KBM-7 (cell line): ENCODE results near the gene PRDX5.

ENCODE experiments used
- DNase-seq: peaks from one replicate; pipeline ENCODE4 v3.0.0-alpha.2; 2015
- in situ Hi-C: fragments of 300-500 bp; cut with MboI; formaldehyde crosslinking; loops from 2 replicates; pipeline ENCODE4 v1.14.3; 2020; ENCODE audit warnings: low sequenced_read_pairs, low pct_unique_long_range_greater_than_20kb, mixed read lengths

Gene PRDX5

DNA sequence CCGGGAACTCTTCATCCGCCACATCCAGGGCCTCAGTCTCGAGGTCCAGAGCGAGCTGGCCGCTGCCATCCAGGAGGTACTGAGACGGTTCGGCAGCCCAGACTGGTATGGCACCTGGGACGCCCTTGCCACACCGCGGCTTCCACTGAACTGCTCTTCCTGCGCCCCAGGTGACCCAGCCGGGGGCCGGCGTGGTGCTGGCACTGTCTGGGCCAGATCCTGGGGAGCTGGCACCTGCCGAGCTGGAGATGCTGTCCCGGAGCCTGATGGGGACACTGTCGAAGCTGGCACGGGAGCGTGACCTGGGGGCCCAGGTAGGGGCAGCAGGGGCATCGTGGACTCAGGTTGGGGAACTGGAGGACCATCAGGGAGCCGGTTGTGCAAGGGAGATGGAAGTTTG lies 23.5 kb downstream of the PRDX5 start:
- in situ Hi-C loops = no loop called here
- DNase-seq = no peak

DNA sequence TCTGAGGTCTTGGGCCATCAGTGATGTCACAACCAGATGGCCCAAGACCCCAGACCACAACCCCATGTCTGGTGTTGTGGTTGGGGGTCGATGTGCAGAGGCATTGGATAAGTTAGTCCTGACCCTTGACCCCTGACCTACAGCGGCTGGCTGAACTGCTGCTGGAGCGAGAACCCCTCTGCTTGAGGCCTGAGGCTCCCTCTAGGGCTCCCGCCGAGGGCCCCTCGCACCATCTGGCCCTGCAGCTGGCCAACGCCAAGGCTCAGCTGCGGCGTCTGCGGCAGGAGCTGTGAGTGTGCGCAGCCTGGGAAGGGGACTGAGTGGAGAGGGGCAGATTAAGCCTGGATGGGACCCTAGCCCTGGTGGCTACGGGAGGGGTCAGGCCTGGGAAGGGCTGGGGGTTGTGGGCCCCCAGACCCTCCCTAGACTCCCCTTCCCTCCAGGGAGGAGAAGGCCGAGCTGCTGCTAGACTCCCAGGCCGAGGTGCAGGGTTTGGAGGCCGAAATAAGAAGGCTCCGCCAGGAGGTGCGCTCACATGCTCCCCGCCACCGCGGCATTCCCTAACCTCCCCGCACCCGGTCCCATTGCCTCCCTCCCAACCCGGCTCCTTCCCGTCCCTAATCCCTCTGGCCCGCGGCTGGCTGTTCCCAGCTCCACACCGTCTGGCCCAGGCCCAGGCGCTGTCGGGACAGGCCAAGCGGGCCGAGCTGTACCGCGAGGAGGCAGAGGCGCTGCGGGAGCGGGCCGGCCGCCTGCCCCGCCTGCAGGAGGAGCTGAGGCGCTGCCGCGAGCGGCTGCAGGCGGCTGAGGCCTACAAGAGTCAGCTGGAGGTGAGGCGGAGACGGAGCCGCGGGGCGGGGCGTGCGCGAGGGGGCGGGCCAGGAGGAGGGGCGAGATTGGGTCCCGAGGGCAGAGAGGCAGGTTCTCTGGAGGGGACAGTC lies 24.2 kb downstream of the PRDX5 start:
- in situ Hi-C loops = no loop called here
- DNase-seq = peak; percentile 75

DNA sequence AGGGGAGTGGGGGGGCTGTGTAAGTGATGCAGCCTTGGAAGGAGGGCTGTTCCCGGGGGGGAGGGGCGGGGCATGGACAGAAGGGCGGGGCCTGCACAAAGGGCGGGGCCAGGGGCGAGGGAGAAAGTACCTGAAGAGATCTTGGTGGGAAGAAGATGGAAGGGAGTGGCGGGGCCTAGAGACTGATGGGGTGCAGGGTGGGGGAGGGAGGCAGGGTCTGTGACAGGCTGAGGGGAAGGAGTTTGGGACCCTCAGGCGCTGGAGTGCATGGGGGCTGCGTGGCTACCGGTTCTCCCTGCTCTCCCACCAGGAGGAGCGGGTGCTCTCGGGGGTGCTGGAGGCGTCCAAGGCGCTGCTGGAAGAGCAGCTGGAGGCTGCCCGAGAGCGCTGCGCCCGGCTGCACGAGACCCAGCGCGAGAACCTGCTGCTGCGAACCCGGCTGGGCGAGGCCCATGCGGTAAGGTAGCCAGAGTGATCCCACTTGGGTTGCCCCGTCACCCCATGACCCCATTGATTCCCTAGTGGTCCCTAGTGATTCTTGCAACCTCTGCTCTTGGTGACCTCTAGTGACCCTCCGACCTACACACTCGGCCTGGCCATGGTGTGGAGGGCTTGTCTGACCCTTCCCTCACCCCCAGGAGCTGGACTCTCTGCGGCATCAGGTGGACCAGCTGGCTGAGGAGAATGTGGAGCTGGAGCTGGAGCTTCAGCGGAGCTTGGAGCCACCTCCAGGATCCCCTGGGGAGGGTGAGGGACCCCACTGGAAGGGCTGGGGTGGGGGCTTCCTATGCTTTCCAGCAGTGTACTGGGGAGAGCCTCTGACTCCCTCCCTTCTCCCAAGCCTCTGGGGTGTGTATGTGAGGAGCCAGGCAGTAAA lies 25.2 kb downstream of the PRDX5 start:
- no peak for DNase-seq
- in situ Hi-C loops = no loop called here

DNA sequence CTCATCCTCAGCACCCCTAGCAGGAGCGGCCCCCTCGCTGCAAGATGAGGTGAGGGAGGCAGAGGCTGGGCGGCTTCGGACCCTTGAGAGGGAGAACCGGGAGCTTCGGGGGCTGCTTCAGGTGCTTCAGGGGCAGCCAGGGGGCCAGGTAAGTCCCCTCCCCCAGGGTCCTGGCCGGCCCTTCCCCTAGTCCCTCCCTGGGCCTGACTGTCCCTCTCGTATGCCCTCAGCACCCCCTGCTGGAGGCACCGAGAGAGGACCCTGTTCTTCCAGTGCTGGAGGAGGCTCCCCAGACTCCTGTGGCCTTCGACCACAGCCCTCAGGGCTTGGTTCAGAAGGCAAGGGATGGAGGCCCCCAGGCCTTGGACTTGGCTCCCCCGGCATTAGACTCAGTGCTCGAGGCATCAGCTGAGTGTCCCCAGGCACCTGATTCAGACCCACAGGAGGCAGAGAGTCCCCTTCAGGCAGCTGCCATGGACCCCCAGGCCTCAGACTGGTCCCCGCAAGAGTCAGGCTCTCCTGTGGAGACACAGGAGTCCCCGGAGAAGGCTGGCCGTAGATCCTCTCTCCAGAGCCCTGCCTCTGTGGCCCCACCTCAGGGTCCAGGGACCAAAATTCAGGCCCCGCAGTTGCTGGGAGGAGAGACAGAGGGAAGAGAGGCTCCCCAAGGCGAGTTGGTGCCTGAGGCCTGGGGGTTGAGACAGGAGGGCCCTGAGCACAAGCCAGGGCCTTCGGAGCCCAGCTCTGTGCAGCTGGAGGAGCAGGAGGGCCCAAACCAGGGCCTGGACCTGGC lies 26.0 kb downstream of the PRDX5 start:
- in situ Hi-C loops = no loop called here
- DNase-seq = no peak

DNA sequence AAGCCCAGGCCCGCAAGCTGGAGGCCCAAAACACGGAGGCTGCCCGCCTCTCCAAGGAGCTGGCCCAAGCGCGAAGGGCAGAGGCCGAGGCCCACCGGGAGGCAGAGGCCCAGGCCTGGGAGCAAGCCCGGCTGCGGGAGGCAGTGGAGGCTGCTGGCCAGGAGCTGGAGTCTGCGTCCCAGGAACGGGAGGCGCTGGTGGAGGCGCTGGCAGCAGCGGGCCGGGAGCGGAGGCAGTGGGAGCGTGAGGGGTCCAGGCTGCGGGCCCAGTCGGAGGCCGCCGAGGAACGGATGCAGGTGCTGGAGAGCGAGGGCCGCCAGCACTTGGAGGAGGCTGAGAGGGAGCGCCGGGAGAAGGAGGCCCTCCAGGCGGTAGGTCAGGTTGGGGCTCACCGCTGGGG lies 26.9 kb downstream of the PRDX5 start:
- in situ Hi-C loops = no loop called here
- DNase-seq = no peak

DNA sequence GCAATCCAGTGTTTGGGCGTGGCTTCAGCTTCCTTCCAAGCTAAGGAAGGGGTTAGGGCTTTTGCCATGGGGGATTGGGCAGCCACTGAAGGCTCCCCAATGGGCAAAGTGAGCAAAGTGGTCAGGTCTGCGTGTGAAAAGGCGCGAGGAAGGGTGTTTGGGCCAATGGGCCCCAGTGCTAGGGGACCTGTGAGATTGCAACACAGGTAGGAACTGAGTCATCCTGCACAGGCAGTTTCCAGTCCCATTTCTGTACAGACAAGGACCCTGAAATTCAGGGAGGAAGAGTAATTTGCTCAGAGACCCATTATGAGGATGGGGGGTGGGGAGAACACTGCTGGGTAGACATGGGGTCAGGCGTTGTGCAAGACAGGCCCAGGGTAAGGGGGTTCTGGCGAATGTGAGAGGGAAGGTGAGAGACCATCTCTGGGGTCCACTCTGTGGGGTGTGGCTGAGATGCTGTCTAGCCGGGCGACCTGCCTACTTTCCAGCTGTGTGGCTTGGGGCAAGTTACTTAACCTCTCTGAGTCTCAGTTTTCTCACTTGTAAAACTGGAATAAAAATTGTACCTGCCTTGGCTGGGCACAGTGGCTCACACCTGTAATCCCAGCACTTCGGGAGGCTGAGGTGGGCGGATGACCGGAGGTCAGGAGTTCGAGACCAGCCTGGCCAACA lies 29.4 kb downstream of the PRDX5 start:
- in situ Hi-C loops = no loop called here
- DNase-seq = no peak

DNA sequence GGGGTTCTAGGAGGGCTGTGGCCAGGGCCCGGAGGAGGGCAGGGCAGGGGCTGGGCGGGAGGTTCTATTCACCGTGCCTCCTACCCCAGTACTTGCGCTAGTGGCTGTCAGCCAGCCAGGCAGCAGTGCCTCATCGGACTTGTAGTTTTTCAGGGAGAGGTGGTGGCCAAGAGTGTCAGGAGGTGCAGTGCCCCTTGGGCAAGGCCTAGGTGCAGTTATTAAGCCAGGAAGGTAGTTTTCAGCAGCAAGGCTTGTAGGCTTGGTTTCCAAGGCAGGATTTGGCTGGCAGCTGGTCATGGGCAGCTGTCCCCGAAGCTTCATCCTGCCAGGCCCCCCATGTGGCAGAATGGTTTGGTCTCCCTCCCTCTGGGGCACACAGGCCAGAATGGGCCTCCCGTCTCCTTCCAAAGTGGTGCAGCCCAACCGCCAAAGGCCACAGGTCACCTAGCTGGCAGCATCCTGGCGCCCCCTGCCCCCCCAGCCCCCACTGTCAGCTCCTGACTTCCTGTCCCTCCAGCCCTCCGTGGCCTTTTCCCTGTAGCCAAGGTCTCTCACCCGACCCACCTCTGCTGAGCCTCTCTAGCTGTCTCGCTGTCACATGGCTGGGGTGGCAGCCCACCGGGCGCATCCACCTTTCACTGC lies 30.6 kb downstream of the PRDX5 start:
- no peak for DNase-seq
- in situ Hi-C loops = no loop called here

DNA sequence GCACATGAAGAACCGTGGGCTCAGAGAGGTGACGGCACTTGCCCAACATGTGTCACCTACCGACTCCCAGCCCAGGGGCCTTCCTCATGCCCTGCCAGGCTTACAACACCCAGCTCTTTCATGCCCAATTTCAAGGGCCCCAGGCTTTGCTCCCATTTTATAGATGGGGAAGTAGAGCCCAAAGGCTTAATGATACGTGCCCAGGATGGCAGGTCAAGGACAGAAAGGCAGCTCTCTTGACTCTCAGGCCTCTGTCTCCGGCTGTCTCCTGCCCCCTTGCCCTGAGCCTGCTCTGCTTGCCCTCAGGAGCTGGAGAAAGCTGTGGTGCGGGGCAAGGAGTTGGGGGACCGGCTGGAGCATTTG lies 31.1 kb downstream of the PRDX5 start:
- DNase-seq = no peak
- in situ Hi-C loops = no loop called here

DNA sequence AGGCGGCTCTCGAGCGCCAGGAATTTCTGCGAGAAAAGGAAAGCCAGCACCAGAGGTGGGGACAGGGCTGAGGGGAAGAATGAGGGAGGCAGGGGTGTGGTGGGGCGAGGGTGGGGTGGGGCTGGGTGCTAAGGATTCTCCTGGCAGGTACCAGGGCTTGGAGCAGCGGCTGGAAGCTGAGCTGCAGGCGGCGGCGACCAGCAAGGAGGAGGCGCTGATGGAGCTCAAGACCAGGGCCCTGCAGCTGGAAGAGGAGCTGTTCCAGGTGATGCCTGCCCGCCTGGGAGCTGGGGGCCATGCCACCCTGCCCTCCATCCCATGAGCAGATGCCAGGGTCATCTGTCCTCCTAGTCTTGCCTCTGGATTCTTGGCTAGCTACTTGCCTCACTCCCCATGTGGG lies 31.5 kb downstream of the PRDX5 start:
- in situ Hi-C loops = no loop called here
- DNase-seq = no peak

DNA sequence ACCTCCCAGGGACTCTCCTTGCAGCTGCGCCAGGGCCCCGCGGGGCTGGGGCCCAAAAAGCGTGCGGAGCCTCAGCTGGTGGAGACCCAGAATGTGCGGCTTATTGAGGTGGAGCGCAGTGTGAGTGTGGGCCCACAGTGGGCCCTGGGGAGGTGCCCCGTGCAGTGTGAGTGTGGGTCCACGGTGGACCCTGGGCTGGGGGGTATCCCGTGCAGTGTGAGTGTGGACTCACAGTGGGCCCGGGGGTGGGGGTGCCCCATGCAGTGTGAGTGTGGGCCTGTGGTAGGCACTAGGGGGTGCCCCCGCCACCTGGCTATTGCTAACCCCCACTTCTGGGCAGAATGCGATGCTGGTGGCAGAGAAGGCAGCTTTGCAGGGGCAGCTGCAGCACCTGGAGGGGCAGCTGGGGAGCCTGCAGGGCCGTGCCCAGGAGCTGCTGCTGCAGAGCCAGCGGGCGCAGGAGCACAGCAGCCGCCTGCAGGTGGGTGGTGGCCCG lies 33.3 kb downstream of the PRDX5 start:
- no peak for DNase-seq
- in situ Hi-C loops = no loop called here

DNA sequence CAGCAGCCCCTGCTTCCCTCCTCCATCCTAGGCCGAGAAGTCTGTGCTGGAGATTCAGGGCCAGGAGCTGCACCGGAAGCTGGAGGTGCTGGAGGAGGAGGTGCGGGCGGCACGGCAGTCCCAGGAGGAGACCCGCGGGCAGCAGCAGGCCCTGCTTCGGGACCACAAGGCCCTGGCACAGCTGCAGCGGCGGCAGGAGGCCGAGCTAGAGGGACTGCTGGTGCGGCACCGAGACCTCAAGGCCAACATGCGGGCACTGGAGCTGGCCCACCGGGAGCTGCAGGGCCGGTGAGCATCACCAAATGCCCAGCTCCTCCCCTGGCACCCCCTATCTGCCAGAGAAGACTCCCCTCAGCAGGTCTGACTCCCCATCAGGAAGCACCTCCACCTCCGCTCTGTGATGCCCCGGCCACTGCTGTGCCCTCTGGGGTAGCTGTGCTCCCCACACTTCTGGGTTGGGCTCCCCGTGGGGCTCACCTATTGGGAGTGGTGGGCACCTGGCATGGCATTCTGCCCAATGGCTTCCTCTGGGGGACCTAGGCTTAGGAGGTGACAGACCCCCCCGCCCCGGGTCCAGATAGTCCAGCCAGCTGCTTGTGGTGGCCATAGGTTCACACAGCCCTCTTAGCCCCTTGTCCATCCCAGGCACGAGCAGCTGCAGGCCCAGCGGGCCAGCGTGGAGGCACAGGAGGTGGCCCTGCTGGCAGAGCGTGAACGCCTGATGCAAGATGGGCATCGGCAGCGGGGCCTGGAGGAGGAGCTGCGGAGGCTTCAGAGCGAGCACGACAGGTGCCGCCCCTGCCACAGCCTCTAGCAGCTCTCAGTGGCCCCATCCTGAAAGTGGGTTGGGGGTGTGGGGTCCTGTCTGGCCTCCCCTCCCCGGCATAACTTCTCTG lies 34.4 kb downstream of the PRDX5 start:
- in situ Hi-C loops = no loop called here
- DNase-seq = no peak

DNA sequence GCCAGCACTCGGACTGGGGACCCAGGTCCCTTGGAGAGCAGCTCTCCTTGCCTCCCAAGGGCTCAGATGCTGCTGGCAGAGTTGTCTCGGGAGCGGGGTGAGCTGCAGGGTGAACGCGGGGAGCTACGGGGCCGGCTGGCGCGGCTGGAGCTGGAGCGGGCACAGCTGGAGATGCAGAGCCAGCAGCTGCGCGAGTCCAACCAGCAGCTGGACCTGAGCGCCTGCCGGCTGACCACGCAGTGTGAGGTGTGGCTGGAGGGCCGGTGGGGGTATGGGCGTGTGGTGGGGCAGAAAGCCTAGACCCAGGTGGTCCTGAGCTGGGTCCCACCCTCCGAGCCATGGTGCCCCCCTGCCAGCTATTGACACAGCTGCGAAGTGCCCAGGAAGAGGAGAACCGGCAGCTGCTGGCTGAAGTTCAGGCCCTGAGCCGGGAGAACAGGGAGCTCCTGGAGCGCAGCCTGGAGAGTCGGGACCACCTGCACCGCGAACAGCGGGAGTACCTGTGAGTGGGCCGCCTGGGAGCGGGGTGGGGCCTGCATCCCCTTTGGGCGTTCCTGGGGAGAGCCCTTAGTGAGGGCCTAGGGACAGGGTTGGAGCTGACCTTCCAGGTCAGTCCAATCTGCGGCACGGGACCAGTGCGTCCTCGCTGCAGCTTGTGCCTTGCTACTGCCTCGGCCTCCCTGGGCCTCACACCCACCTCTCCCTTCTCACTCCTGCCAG lies 35.2 kb downstream of the PRDX5 start:
- in situ Hi-C loops = no loop called here
- no peak for DNase-seq

DNA sequence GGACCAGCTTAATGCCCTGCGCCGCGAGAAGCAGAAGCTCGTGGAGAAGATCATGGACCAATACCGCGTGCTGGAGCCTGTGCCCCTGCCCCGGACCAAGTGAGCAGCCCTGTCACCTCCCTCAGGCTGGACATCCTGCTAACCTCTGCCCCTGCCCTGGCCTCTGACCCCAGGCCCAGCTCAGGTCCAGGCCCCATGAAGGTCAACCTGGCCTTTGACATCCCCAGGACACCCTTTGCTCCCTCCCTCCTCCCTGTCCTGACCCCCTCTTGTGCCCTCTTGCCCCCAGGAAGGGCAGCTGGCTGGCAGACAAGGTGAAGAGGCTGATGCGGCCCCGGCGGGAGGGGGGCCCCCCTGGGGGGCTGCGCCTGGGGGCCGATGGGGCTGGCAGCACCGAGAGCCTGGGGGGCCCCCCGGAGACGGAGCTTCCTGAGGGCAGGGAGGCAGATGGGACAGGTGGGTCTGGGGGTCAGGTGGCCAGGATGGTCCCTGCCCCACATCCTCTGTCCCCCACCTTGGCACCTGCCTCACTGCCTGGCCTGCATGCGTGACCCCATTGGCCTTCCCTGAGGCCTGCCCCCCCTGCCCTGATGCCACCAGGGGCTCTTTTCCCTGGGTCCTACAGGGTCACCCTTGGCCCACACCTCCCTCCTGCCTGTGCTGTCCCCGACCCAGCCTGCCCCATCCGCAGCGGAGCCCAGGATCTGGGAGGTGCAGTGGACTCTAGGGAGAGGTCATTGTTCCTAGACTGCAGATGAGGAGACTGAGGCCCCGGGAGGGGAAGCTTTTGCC lies 36.0 kb downstream of the PRDX5 start:
- no peak for DNase-seq
- in situ Hi-C loops = no loop called here

DNA sequence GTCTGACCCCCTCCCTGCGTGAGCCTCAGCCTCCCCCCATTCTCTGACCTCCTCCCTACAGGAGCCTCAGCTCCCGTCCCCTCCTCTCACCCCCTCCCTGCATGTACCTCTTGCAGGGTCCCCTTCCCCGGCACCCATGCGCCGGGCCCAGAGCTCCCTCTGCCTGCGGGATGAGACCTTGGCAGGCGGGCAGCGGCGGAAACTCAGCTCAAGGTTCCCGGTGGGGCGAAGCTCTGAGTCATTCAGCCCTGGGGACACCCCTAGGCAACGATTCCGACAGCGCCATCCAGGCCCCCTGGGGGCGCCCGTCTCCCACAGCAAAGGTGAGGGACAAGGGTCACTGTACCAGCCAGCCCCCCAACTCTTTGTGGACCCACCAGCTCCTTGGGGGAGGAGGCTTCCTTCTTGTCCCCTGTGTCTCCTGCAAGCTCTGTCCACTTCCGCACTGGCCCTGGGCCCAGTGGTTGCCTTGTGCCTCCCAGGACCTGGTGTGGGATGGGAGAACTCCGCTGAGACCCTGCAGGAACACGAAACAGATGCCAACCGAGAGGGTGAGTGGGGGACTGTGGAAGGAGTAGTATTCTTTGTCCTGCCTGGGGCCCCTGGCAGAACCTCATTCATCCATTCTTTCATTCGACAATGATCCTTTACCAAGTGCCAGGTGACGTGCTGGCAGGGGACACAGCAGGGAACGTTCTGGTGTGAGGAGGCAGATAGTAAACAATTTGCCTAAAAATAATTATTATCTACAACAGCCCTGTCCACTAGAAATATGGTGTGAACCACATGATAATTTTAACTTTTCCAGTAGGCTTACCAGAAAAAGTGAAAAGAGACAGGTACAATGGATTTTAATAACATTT lies 37.4 kb downstream of the PRDX5 start:
- peak; percentile 84 for DNase-seq
- in situ Hi-C loops = no loop called here
